ENCODE data around the gene PRPF40B. TPM values are rescaled to one million over a fixed set of nuclear protein-coding genes. Genes with fewer than 3 reads are reported as not detected.

The PRPF40B gene
- total RNA-seq, 1 donor from 2014 or later, result 28.9 TPM

GRCh38 chr12:49632986-49633702, 9.8 kb downstream of the PRPF40B start:
- no peak overlapping the region for H3K4me3 Mint-ChIP-seq (ENCODE audit: unreplicated experiment)
- peaks cover 4% of the 10 kb centered on the region for H3K36me3 Mint-ChIP-seq (ENCODE audit: unreplicated experiment)
- H3K27ac Mint-ChIP-seq (ENCODE audit: unreplicated experiment), result no peak overlapping the region
- TF ChIP-seq CTCF (IDR thresholded peaks at IDR 0.05), result no peak
- peaks cover 17% of the 10 kb centered on the region for H3K4me1 Mint-ChIP-seq (ENCODE audit: unreplicated experiment)
- no peaks in the 10 kb centered on the region for H3K27me3 Mint-ChIP-seq (ENCODE audit: unreplicated experiment)
- no peak for DNase-seq (ENCODE audit: extremely low spot score, unreplicated experiment)
- H3K9me3 Mint-ChIP-seq (ENCODE audit: unreplicated experiment), result no peaks in the 10 kb centered on the region

GRCh38 chr12:49633703-49634345, 10.5 kb downstream of the PRPF40B start:
- DNase-seq (ENCODE audit: extremely low spot score, unreplicated experiment), result no peak
- H3K36me3 Mint-ChIP-seq (ENCODE audit: unreplicated experiment), result peaks cover 4% of the 10 kb centered on the region

GRCh38 chr12:49635036-49635435, 11.7 kb downstream of the PRPF40B start:
- Mint-ChIP-seq H3K9me3 (ENCODE audit: unreplicated experiment) (no peaks in the 10 kb centered on the region), H3K27me3 (ENCODE audit: unreplicated experiment) (no peaks in the 10 kb centered on the region), H3K27ac (ENCODE audit: unreplicated experiment) (peak overlapping the region; percentile 7), H3K4me3 (ENCODE audit: unreplicated experiment) (no peak overlapping the region), H3K36me3 (ENCODE audit: unreplicated experiment) (peaks cover 11% of the 10 kb centered on the region), H3K4me1 (ENCODE audit: unreplicated experiment) (peaks cover 17% of the 10 kb centered on the region)
- no peak for TF ChIP-seq CTCF (IDR thresholded peaks at IDR 0.05)
- no peak for DNase-seq (ENCODE audit: extremely low spot score, unreplicated experiment)

More at GRCh38 chr12:49633703-49634345, 10.5 kb downstream of the PRPF40B start:
- Mint-ChIP-seq H3K4me1 (ENCODE audit: unreplicated experiment) (peaks cover 17% of the 10 kb centered on the region), H3K27ac (ENCODE audit: unreplicated experiment) (no peak overlapping the region), H3K27me3 (ENCODE audit: unreplicated experiment) (no peaks in the 10 kb centered on the region), H3K9me3 (ENCODE audit: unreplicated experiment) (no peaks in the 10 kb centered on the region), H3K4me3 (ENCODE audit: unreplicated experiment) (no peak overlapping the region)
- TF ChIP-seq CTCF (IDR thresholded peaks at IDR 0.05), result no peak

- no peak for TF ChIP-seq CTCF (IDR thresholded peaks at IDR 0.05)
- Mint-ChIP-seq H3K4me1 (ENCODE audit: unreplicated experiment) (peaks cover 17% of the 10 kb centered on the region), H3K36me3 (ENCODE audit: unreplicated experiment) (peaks cover 13% of the 10 kb centered on the region), H3K27me3 (ENCODE audit: unreplicated experiment) (no peaks in the 10 kb centered on the region), H3K9me3 (ENCODE audit: unreplicated experiment) (no peaks in the 10 kb centered on the region), H3K4me3 (ENCODE audit: unreplicated experiment) (no peak overlapping the region), H3K27ac (ENCODE audit: unreplicated experiment) (no peak overlapping the region)
- no peak for DNase-seq (ENCODE audit: extremely low spot score, unreplicated experiment)
Observed at GRCh38 chr12:49635656-49636055, 12.3 kb downstream of the PRPF40B start.

GRCh38 chr12:49636574-49636973, 13.2 kb downstream of the PRPF40B start:
- Mint-ChIP-seq H3K4me3 (ENCODE audit: unreplicated experiment) (no peak overlapping the region), H3K36me3 (ENCODE audit: unreplicated experiment) (peaks cover 15% of the 10 kb centered on the region)

More at GRCh38 chr12:49636574-49636973, 13.2 kb downstream of the PRPF40B start:
- Mint-ChIP-seq H3K27ac (ENCODE audit: unreplicated experiment) (peak overlapping the region; percentile 78), H3K4me1 (ENCODE audit: unreplicated experiment) (peaks cover 17% of the 10 kb centered on the region), H3K27me3 (ENCODE audit: unreplicated experiment) (no peaks in the 10 kb centered on the region), H3K9me3 (ENCODE audit: unreplicated experiment) (no peaks in the 10 kb centered on the region)
- no peak for DNase-seq (ENCODE audit: extremely low spot score, unreplicated experiment)
- TF ChIP-seq CTCF (IDR thresholded peaks at IDR 0.05), result no peak

All from osteocyte (in vitro differentiated cells).